ENCODE measurements around the gene CCNYL1.

DNA sequence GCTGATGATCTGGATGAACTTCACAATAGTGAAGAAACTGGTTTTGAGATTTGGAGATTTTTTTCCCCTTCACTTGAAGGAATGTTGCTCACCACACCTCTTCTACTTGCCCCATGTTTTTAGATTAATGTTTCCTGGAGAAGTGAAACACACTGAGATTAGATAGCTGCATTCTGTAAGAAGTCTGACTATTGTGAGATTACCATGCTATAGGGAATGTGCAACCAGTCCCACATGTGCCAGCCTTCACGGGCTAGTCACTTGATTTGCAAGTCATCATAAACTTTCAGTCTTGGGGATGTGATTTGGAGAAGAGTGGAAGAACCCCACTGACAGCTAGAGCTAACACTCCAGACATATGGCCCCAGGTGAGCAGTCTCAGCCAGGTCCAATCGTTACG is 7.4 kb upstream of the CCNYL1 start:
- TF ChIP-seq, protein P1, sequence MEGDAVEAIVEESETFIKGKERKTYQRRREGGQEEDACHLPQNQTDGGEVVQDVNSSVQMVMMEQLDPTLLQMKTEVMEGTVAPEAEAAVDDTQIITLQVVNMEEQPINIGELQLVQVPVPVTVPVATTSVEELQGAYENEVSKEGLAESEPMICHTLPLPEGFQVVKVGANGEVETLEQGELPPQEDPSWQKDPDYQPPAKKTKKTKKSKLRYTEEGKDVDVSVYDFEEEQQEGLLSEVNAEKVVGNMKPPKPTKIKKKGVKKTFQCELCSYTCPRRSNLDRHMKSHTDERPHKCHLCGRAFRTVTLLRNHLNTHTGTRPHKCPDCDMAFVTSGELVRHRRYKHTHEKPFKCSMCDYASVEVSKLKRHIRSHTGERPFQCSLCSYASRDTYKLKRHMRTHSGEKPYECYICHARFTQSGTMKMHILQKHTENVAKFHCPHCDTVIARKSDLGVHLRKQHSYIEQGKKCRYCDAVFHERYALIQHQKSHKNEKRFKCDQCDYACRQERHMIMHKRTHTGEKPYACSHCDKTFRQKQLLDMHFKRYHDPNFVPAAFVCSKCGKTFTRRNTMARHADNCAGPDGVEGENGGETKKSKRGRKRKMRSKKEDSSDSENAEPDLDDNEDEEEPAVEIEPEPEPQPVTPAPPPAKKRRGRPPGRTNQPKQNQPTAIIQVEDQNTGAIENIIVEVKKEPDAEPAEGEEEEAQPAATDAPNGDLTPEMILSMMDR (IDR thresholded peaks at IDR 0.05) = no peak
- TF ChIP-seq POLR2A (IDR thresholded peaks at IDR 0.05) = no peak

Data from tibial nerve (tissue), 3 donors.